ENCODE measurements around the gene CHN2.

DNA sequence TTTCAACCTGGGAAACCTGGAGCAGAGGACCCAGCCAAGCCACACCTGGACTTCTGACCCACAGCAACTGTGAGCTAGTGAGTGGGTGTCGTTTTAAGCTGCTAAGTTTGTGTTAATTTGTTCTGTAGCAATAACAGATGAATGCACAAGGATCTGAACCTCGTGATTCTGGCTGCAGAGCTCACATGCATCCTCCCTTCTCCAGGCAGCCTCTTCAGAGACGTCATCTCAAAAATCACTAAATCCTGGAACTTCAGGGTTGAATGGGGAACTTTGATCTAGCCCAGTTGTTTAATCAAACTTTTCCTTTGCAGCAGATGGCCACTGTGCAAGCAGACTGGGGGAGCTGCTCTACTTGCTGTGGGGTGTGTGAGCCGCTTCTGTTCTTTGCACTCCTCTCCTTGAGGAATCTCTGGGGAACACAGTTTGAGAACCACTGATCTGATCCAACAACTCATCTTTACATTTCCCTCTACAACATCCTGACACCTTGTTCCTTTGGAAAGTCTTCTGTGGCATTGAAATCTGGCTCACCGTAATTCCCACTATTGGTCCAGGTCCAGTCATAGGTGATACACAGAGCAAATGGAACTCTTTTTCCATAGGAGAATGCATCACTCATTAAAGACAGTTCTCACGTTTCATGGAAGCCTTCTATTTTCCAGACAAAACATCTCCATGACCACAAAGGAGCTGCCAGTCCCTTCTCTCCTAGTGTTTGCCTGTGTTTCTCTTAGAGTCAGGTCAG lies 90.3 kb downstream of the CHN2 start:
- TF ChIP-seq, protein P1, sequence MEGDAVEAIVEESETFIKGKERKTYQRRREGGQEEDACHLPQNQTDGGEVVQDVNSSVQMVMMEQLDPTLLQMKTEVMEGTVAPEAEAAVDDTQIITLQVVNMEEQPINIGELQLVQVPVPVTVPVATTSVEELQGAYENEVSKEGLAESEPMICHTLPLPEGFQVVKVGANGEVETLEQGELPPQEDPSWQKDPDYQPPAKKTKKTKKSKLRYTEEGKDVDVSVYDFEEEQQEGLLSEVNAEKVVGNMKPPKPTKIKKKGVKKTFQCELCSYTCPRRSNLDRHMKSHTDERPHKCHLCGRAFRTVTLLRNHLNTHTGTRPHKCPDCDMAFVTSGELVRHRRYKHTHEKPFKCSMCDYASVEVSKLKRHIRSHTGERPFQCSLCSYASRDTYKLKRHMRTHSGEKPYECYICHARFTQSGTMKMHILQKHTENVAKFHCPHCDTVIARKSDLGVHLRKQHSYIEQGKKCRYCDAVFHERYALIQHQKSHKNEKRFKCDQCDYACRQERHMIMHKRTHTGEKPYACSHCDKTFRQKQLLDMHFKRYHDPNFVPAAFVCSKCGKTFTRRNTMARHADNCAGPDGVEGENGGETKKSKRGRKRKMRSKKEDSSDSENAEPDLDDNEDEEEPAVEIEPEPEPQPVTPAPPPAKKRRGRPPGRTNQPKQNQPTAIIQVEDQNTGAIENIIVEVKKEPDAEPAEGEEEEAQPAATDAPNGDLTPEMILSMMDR (IDR thresholded peaks at IDR 0.05) = no peak
- TF ChIP-seq POLR2A (IDR thresholded peaks at IDR 0.05) = no peak

Data from prostate gland (tissue), 2 donors.